GM12878 (cell line): ENCODE data around the gene STAT5B. TPM values are rescaled to one million over a fixed set of nuclear protein-coding genes. Genes with fewer than 3 reads are reported as not detected.

ENCODE experiments used
- BHLHE40 ChIP-seq, 2 experiments: fragments of 450-650 bp in 1 of 2; IDR thresholded peaks; 2 replicates each; pipeline ENCODE4 v1.6.1; 2011 to 2017; ENCODE audit warnings: low read depth in 2 of 2, borderline replicate concordance in 1 of 2, improper control_type of control experiment in 1 of 2, low read length in 1 of 2, mild to moderate bottlenecking in 1 of 2
- BRCA1 ChIP-seq: IDR thresholded peaks from 2 replicates; pipeline ENCODE4 v1.6.1; 2011; ENCODE audit warnings: low read depth, low read length, improper control_type of control experiment
- CHD4 ChIP-seq: fragments of 200-600 bp; sonication (generic); IDR thresholded peaks from 2 replicates; pipeline ENCODE4 v1.6.1; 2016; ENCODE audit warnings: mild to moderate bottlenecking
- CUX1 ChIP-seq: IDR thresholded peaks from 2 replicates; pipeline ENCODE4 v1.6.1; 2012; ENCODE audit warnings: improper control_type of control experiment, low read depth, low read length; ENCODE audit not compliant: insufficient replicate concordance
- EGR1 ChIP-seq, 2 experiments: IDR thresholded peaks; 1 replicate in 1 of 2; 2 replicates in 1 of 2; pipeline ENCODE4 v1.6.1; 2011 to 2012; ENCODE audit warnings: low read depth in 2 of 2, low read length in 2 of 2, borderline replicate concordance in 1 of 2, mild to moderate bottlenecking in 1 of 2, moderate library complexity in 1 of 2
- FOXK2 ChIP-seq: fragments of 450-650 bp; IDR thresholded peaks from 2 replicates; pipeline ENCODE4 v1.6.1; 2017; ENCODE audit warnings: mild to moderate bottlenecking, moderate library complexity
- IKZF2 ChIP-seq, 2 experiments: fragments of 450-650 bp; IDR thresholded peaks; 2 replicates each; pipeline ENCODE4 v1.6.1; 2017; ENCODE audit warnings: mild to moderate bottlenecking in 2 of 2, moderate library complexity in 2 of 2
- JUNB ChIP-seq: IDR thresholded peaks from 2 replicates; pipeline ENCODE4 v1.6.1; 2016; ENCODE audit warnings: antibody characterized with exemption, mild to moderate bottlenecking
- LARP7 ChIP-seq: fragments of 450-650 bp; IDR thresholded peaks from 2 replicates; pipeline ENCODE4 v1.6.1; 2017; ENCODE audit warnings: mild to moderate bottlenecking
- MEF2B ChIP-seq: fragments of 450-650 bp; IDR thresholded peaks from 2 replicates; pipeline ENCODE4 v1.6.1; 2018; ENCODE audit warnings: mild to moderate bottlenecking, moderate library complexity; ENCODE audit not compliant: partially characterized antibody, poor library complexity, severe bottlenecking
- NR2F1 ChIP-seq: fragments of 450-650 bp; conservative IDR thresholded peaks from 2 replicates; pipeline ENCODE4 v1.6.1; 2017; ENCODE audit warnings: mild to moderate bottlenecking
- POLR2AphosphoS2 ChIP-seq: IDR thresholded peaks from 2 replicates; pipeline ENCODE4 v1.6.1; 2011; ENCODE audit warnings: low read depth, mild to moderate bottlenecking, low read length, improper control_type of control experiment, moderate library complexity
- RAD21 ChIP-seq: IDR thresholded peaks from 2 replicates; pipeline ENCODE4 v1.6.1; 2011; ENCODE audit warnings: mild to moderate bottlenecking, low read depth, low read length, moderate library complexity; ENCODE audit not compliant: insufficient read depth
- RAD51 ChIP-seq: fragments of 450-650 bp; IDR thresholded peaks from 2 replicates; pipeline ENCODE4 v1.6.1; 2016; ENCODE audit warnings: moderate library complexity, mild to moderate bottlenecking, inconsistent platforms
- RELA ChIP-seq: fragments of 450-650 bp; IDR thresholded peaks from 2 replicates; pipeline ENCODE4 v1.8.0; 2014; ENCODE audit warnings: borderline replicate concordance; ENCODE audit not compliant: partially characterized antibody
- SIX5 ChIP-seq: IDR thresholded peaks from 2 replicates; pipeline ENCODE4 v1.6.1; 2011; ENCODE audit warnings: mild to moderate bottlenecking, low read depth, low read length, moderate library complexity; ENCODE audit not compliant: severe bottlenecking
- STAT1 ChIP-seq: fragments of 450-650 bp; conservative IDR thresholded peaks from 2 replicates; pipeline ENCODE4 v1.6.1; 2014; ENCODE audit warnings: antibody characterized with exemption, mild to moderate bottlenecking
- TARDBP ChIP-seq: IDR thresholded peaks from 2 replicates; pipeline ENCODE4 v1.6.1; 2016; ENCODE audit warnings: borderline replicate concordance
- ZSCAN29 ChIP-seq: fragments of 450-650 bp; IDR thresholded peaks from 2 replicates; pipeline ENCODE4 v1.6.1; 2017; ENCODE audit warnings: mild to moderate bottlenecking, moderate library complexity
- polyA plus RNA-seq, 11 experiments: library from polyadenylated mRNA; depleted of rRNA in 4 of 11; unstranded in 6 of 11; stranded (reverse) in 5 of 11; fragments of >200 nt; fragmentation: Nextera tagmentation in 4 of 11; fragmentation: Illumina TruSeq in 1 of 11; extraction: Ambion mirVana in 4 of 11; extraction: Trizol in 1 of 11; gene quantifications; 1 replicate in 1 of 11; 2 replicates in 10 of 11; pipeline versions ENCODE4 v1.2.1 to v1.2.3, GENCODE V29; 2011 to 2016; ENCODE audit warnings: inconsistent platforms in 2 of 11, missing spikeins in 2 of 11, low read depth in 1 of 11
- total RNA-seq, 4 experiments: library from RNA; depleted of rRNA in 3 of 4; stranded (reverse); fragments of >200 nt in 3 of 4; fragmentation: Illumina TruSeq in 1 of 4; extraction: Trizol in 1 of 4; gene quantifications; 2 replicates each; pipeline versions ENCODE4 v1.2.1 to v1.2.3, GENCODE V29; 2013 to 2021
- TF ChIP-seq, protein P1 (sequence below): fragments of 450-650 bp; IDR thresholded peaks from 2 replicates; pipeline ENCODE4 v1.6.1; 2017; ENCODE audit warnings: mild to moderate bottlenecking
- TF ChIP-seq, protein P2 (sequence below): fragments of 450-650 bp; formaldehyde crosslinking; IDR thresholded peaks from 2 replicates; pipeline ENCODE4 v1.4.0; 2022; ENCODE audit warnings: mild to moderate bottlenecking, moderate library complexity

Gene STAT5B
- total and polyA plus RNA-seq, 10 of the 15 experiments (the other 5 are each of a cell fraction or from before 2014, with no cell fraction given) = 11.0 to 69.6 (median 46.7) TPM

- TF ChIP-seq MEF2B = no peak
- no peak for TF ChIP-seq EGR1 (IDR thresholded peaks at IDR 0.05; ENCODE audit: borderline replicate concordance in 1 of 2, low read depth in 2 of 2, low read length in 2 of 2)
- no peak for TF ChIP-seq RELA
- no peak for TF ChIP-seq NR2F1
- TF ChIP-seq POLR2AphosphoS2 = 0 out of 2 replicates have a peak, but pooled peaks have one; percentile 42
- TF ChIP-seq CHD4 = no peak
- peak; percentile 95 for TF ChIP-seq FOXK2
- no peak for TF ChIP-seq RAD21
- peak; percentile 70 for TF ChIP-seq RAD51
- TF ChIP-seq, protein P1, sequence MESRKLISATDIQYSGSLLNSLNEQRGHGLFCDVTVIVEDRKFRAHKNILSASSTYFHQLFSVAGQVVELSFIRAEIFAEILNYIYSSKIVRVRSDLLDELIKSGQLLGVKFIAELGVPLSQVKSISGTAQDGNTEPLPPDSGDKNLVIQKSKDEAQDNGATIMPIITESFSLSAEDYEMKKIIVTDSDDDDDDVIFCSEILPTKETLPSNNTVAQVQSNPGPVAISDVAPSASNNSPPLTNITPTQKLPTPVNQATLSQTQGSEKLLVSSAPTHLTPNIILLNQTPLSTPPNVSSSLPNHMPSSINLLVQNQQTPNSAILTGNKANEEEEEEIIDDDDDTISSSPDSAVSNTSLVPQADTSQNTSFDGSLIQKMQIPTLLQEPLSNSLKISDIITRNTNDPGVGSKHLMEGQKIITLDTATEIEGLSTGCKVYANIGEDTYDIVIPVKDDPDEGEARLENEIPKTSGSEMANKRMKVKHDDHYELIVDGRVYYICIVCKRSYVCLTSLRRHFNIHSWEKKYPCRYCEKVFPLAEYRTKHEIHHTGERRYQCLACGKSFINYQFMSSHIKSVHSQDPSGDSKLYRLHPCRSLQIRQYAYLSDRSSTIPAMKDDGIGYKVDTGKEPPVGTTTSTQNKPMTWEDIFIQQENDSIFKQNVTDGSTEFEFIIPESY = no peak
- no peak for TF ChIP-seq ZSCAN29
- TF ChIP-seq LARP7 = peak; percentile 25; the same call in 1 of the 2 replicates
- TF ChIP-seq, protein P2, sequence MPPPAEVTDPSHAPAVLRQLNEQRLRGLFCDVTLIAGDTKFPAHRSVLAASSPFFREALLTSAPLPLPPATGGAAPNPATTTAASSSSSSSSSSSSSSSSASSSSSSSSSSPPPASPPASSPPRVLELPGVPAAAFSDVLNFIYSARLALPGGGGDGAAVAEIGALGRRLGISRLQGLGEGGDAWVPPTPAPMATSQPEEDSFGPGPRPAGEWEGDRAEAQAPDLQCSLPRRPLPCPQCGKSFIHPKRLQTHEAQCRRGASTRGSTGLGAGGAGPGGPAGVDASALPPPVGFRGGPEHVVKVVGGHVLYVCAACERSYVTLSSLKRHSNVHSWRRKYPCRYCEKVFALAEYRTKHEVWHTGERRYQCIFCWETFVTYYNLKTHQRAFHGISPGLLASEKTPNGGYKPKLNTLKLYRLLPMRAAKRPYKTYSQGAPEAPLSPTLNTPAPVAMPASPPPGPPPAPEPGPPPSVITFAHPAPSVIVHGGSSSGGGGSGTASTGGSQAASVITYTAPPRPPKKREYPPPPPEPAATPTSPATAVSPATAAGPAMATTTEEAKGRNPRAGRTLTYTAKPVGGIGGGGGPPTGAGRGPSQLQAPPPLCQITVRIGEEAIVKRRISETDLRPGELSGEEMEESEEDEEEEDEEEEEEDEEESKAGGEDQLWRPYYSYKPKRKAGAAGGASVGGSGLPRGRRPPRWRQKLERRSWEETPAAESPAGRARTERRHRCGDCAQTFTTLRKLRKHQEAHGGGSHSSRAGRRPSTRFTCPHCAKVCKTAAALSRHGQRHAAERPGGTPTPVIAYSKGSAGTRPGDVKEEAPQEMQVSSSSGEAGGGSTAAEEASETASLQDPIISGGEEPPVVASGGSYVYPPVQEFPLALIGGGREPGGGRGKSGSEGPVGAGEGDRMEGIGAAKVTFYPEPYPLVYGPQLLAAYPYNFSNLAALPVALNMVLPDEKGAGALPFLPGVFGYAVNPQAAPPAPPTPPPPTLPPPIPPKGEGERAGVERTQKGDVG = no peak
- no peak for TF ChIP-seq TARDBP
- no peak for TF ChIP-seq SIX5
- peak; percentile 55 to 83 for TF ChIP-seq BHLHE40 (IDR thresholded peaks at IDR 0.05; ENCODE audit: borderline replicate concordance in 1 of 2, low read depth in 2 of 2, low read length in 1 of 2)
- no peak for TF ChIP-seq CUX1
- TF ChIP-seq IKZF2 (IDR thresholded peaks at IDR 0.05) = no peak
- no peak for TF ChIP-seq BRCA1
- TF ChIP-seq STAT1 = no peak
- no peak for TF ChIP-seq JUNB
These were observed 11.2 kb upstream of the STAT5B start (continued) for GRCh38 chr17:42287305-42287976.
